GM19023 (cell line): ENCODE measurements around the gene TTC12.

ENCODE experiments used
- ATAC-seq: cut with Tn5 transposase; IDR thresholded peaks from one replicate; pipeline ENCODE4 v1.9.1; 2021; ENCODE audit warnings: mild to moderate bottlenecking, moderate library complexity; ENCODE audit not compliant: unreplicated experiment

Gene TTC12

GRCh38 chr11:113400631-113401230 lies 86.3 kb downstream of the TTC12 start:
- no peak for ATAC-seq

- ATAC-seq = no peak
Observed at GRCh38 chr11:113401718-113402117, 87.3 kb downstream of the TTC12 start.

- ATAC-seq = no peak
Observed at GRCh38 chr11:113404859-113405430, 90.6 kb downstream of the TTC12 start.

GRCh38 chr11:113405724-113406478 lies 91.5 kb downstream of the TTC12 start:
- no peak for ATAC-seq

- no peak for ATAC-seq
Observed at GRCh38 chr11:113407163-113407562, 92.8 kb downstream of the TTC12 start.

- no peak for ATAC-seq
Observed at GRCh38 chr11:113408206-113408605, 93.8 kb downstream of the TTC12 start.

- ATAC-seq = no peak
Observed at GRCh38 chr11:113408887-113409286, 94.5 kb downstream of the TTC12 start.

GRCh38 chr11:113409526-113409925 lies 95.1 kb downstream of the TTC12 start:
- no peak for ATAC-seq

GRCh38 chr11:113410414-113411135 lies 96.2 kb downstream of the TTC12 start:
- no peak for ATAC-seq

- no peak for ATAC-seq
Observed at GRCh38 chr11:113411536-113411935, 97.2 kb downstream of the TTC12 start.

- ATAC-seq = no peak
Observed at GRCh38 chr11:113412675-113413074, 98.3 kb downstream of the TTC12 start.

GRCh38 chr11:113415343-113415742 lies 101.0 kb downstream of the TTC12 start:
- no peak for ATAC-seq
